Posterior cingulate gyrus (tissue), 11 donors: ENCODE measurements around the gene SPPL2B.
"Not testable (repeated sequence)": the region's sequence is repeated elsewhere in the genome, so short reads cannot be mapped to it uniquely, and the experiment has no call there.

ENCODE experiments used
- DNase-seq, 10 donors: peaks; one replicate each; pipeline versions ENCODE4 v3.0.0 to v3.0.0-alpha.2; 2020 to 2021; ENCODE audit warnings: mixed read lengths in 3 of 10
- intact Hi-C: fragments of 100-400 bp; cut with DNase I; formaldehyde crosslinking; loops from one replicate; pipeline ENCODE4 v1.15.1; 2023

Gene SPPL2B

GRCh38 chr19:2394442-2395292, 66.2 kb downstream of the SPPL2B start:
- intact Hi-C loops: loop anchor here (5.0 kb wide), 1 partner anchor 62 kb away; no protein-coding TSS in a partner anchor
- no peak for DNase-seq

GRCh38 chr19:2395293-2395829, 66.9 kb downstream of the SPPL2B start:
- DNase-seq, intact Hi-C loops: not testable (repeated sequence)

GRCh38 chr19:2397173-2397572, 68.7 kb downstream of the SPPL2B start:
- intact Hi-C loops, DNase-seq: not testable (repeated sequence)

- intact Hi-C loops: no loop called here
- DNase-seq: no peak
Measured at GRCh38 chr19:2398735-2399305, 70.3 kb downstream of the SPPL2B start.

- DNase-seq: no peak
- intact Hi-C loops: no loop called here
Measured at GRCh38 chr19:2399582-2399981, 71.1 kb downstream of the SPPL2B start.
